ENCODE measurements around the gene NDFIP1. TPM values are rescaled to one million over a fixed set of nuclear protein-coding genes. Genes with fewer than 3 reads are reported as not detected.

The NDFIP1 gene
- total RNA-seq, 1 experiment from 2014 or later: 50.8 TPM

GRCh38 chr5:142100307-142100706, 8.3 kb upstream of the NDFIP1 start:
- DNase-seq (ENCODE audit: unreplicated experiment): no peak
- H3K4me3 Mint-ChIP-seq (ENCODE audit: unreplicated experiment): no peak overlapping the region
- no peaks in the 10 kb centered on the region for H3K36me3 Mint-ChIP-seq (ENCODE audit: insufficient read depth, unreplicated experiment)
- no peaks in the 10 kb centered on the region for H3K27me3 Mint-ChIP-seq (ENCODE audit: insufficient read depth, unreplicated experiment)
- TF ChIP-seq, protein P1, sequence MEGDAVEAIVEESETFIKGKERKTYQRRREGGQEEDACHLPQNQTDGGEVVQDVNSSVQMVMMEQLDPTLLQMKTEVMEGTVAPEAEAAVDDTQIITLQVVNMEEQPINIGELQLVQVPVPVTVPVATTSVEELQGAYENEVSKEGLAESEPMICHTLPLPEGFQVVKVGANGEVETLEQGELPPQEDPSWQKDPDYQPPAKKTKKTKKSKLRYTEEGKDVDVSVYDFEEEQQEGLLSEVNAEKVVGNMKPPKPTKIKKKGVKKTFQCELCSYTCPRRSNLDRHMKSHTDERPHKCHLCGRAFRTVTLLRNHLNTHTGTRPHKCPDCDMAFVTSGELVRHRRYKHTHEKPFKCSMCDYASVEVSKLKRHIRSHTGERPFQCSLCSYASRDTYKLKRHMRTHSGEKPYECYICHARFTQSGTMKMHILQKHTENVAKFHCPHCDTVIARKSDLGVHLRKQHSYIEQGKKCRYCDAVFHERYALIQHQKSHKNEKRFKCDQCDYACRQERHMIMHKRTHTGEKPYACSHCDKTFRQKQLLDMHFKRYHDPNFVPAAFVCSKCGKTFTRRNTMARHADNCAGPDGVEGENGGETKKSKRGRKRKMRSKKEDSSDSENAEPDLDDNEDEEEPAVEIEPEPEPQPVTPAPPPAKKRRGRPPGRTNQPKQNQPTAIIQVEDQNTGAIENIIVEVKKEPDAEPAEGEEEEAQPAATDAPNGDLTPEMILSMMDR (IDR thresholded peaks at IDR 0.05; ENCODE audit: unreplicated experiment): no peak
- H3K4me1 Mint-ChIP-seq (ENCODE audit: insufficient read depth, unreplicated experiment): peaks cover 21% of the 10 kb centered on the region
- intact Hi-C loops (cut with micrococcal nuclease): no loop called here
- H3K9me3 Mint-ChIP-seq (ENCODE audit: unreplicated experiment): no peaks in the 10 kb centered on the region
- ChIA-PET POLR2A (interaction anchor here (3.5 kb wide), 1 partner anchor 9 kb away, joined by 68 read pairs; the partner anchor contains the start of gene NDFIP1), CTCF (interaction anchor here (0.6 to 1.1 kb wide), 4 partner anchors 39 to 316 kb away, joined by 3 to 4 read pairs (median 3); no protein-coding TSS in a partner anchor)
- no TSS peak for BruUV-seq (replicated peaks)
- no peak overlapping the region for H3K27ac Mint-ChIP-seq (ENCODE audit: low read depth, unreplicated experiment)

DNA sequence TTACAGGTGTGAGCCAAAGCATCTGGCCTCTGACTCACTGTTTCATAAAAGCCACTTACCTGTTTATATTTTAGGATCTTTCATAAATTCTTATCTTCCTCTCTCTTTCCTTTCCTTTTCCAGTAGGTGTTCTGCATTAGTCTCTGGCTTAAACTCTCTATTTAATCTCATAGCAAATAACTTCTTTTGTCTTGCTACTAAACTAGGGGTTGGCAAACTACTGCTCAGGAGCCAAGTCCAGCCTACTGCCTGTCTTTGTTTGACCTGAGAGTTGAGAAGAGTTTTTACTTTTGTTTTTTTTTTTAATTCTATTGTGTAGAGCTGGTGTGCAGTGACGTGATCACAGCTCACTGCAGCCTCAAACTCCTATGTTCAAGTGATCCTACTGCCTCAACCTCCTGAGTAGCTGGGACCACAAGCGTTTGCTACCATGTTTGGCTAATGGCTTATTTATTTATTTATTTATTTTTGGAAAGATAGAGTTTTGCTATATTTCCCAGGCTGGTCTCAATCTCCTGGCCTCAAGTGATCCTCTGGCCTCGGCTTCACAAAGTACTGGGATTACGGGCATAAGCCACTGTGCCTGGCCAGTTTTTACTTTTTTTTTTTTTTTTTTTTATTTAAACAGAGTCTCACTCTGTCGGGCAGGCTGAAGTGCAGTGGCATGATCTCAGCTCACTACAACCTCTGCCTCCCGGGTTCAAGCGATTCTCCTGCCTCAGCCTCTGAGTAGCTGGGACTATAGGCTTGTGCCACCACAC, 5.4 kb upstream of the NDFIP1 start:
- Mint-ChIP-seq H3K9me3 (ENCODE audit: unreplicated experiment) (no peaks in the 10 kb centered on the region), H3K4me1 (ENCODE audit: insufficient read depth, unreplicated experiment) (peaks cover 6% of the 10 kb centered on the region), H3K4me3 (ENCODE audit: unreplicated experiment) (no peak overlapping the region), H3K27me3 (ENCODE audit: insufficient read depth, unreplicated experiment) (no peaks in the 10 kb centered on the region), H3K27ac (ENCODE audit: low read depth, unreplicated experiment) (no peak overlapping the region), H3K36me3 (ENCODE audit: insufficient read depth, unreplicated experiment) (no peaks in the 10 kb centered on the region)
- intact Hi-C loops (cut with micrococcal nuclease): no loop called here
- TF ChIP-seq, protein P1 (IDR thresholded peaks at IDR 0.05; ENCODE audit: unreplicated experiment): no peak
- no TSS peak for BruUV-seq (replicated peaks)
- ChIA-PET POLR2A (interaction anchor here (0.6 to 1.5 kb wide), 5 partner anchors 13 to 134 kb away, joined by 3 read pairs; partner anchors contain the start of genes GNPDA1 and RNF14), CTCF (interaction anchor here (0.6 to 1.5 kb wide), 2 partner anchors 37 to 93 kb away, joined by 4 to 6 read pairs; no protein-coding TSS in a partner anchor)
- no peak for DNase-seq (ENCODE audit: unreplicated experiment)

DNA sequence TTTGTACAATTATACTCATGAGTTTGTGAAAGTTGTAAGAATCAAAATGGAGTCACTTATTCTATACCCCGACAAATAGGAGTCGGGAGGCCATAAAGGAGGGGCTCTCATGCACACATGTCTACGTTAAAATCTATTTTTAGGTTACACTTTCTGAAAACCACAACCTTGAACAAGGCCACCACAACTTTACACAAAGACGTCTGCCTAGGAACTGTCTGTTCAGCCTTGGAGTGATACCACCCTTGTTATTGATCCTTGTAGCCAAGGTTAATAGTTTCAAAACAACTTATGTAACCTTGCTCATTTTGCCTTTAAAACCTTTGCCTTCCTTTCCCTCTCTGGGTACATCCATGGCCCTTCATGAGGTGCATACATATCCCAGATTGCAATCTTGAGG, 4.1 kb upstream of the NDFIP1 start:
- intact Hi-C loops (cut with micrococcal nuclease): no loop called here

DNA sequence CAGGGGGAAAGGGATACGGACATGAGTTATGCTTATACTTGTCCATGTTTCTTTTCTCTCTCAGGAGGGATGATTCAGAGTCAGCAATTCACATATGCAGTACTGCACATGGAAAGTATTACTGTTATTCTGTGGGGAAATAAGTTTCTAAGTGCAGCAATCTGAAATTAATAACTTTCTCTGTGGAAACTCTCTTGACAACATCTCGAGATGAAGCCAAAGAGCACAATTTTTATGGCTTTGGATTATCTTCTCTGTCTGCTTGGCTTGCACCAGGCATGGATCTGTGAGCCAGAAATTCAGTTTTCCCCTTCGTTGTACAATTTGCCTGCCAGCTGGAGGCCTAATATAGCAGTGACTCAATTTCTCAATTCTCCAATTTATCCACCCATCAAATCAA, 2.5 kb upstream of the NDFIP1 start:
- CTCF ChIA-PET: no interaction called here
- TF ChIP-seq, protein P1 (IDR thresholded peaks at IDR 0.05; ENCODE audit: unreplicated experiment): no peak
- H3K27ac Mint-ChIP-seq (ENCODE audit: low read depth, unreplicated experiment): no peak overlapping the region
- no peaks in the 10 kb centered on the region for H3K36me3 Mint-ChIP-seq (ENCODE audit: insufficient read depth, unreplicated experiment)
- no TSS peak for BruUV-seq (replicated peaks)
- DNase-seq (ENCODE audit: unreplicated experiment): no peak
- H3K9me3 Mint-ChIP-seq (ENCODE audit: unreplicated experiment): no peaks in the 10 kb centered on the region
- H3K4me1 Mint-ChIP-seq (ENCODE audit: insufficient read depth, unreplicated experiment): peaks cover 17% of the 10 kb centered on the region
- intact Hi-C loops (cut with micrococcal nuclease): no loop called here
- no peak overlapping the region for H3K4me3 Mint-ChIP-seq (ENCODE audit: unreplicated experiment)
- H3K27me3 Mint-ChIP-seq (ENCODE audit: insufficient read depth, unreplicated experiment): no peaks in the 10 kb centered on the region
- POLR2A ChIA-PET: interaction anchor here (0.8 to 2.4 kb wide), 3 partner anchors 37 to 102 kb away, joined by 3 to 11 read pairs (median 3); no protein-coding TSS in a partner anchor

More for the DNA sequence above, 4.1 kb upstream of the NDFIP1 start:
- TF ChIP-seq, protein P1 (IDR thresholded peaks at IDR 0.05; ENCODE audit: unreplicated experiment): no peak
- H3K27me3 Mint-ChIP-seq (ENCODE audit: insufficient read depth, unreplicated experiment): no peaks in the 10 kb centered on the region
- H3K27ac Mint-ChIP-seq (ENCODE audit: low read depth, unreplicated experiment): no peak overlapping the region
- CTCF ChIA-PET: interaction anchor here (0.6 to 0.7 kb wide), 3 partner anchors 39 to 144 kb away, joined by 3 read pairs; no protein-coding TSS in a partner anchor
- no peak for DNase-seq (ENCODE audit: unreplicated experiment)
- no peaks in the 10 kb centered on the region for H3K36me3 Mint-ChIP-seq (ENCODE audit: insufficient read depth, unreplicated experiment)
- BruUV-seq (replicated peaks): no TSS peak
- no peak overlapping the region for H3K4me3 Mint-ChIP-seq (ENCODE audit: unreplicated experiment)
- no peaks in the 10 kb centered on the region for H3K9me3 Mint-ChIP-seq (ENCODE audit: unreplicated experiment)
- H3K4me1 Mint-ChIP-seq (ENCODE audit: insufficient read depth, unreplicated experiment): peaks cover 6% of the 10 kb centered on the region
- POLR2A ChIA-PET: interaction anchor here (0.6 to 1.5 kb wide), 3 partner anchors 22 to 80 kb away, joined by 3 read pairs; no protein-coding TSS in a partner anchor
